Middle frontal gyrus (tissue), 1 donor: Measurements from ENCODE around the gene LIMS4.
"Not testable (repeated sequence)": the region's sequence is repeated elsewhere in the genome, so short reads cannot be mapped to it uniquely, and the experiment has no call there.

Source experiments
- DNase-seq: peaks from one replicate; pipeline ENCODE4 v3.0.0-alpha.2; 2015; ENCODE audit warnings: low spot score; ENCODE audit errors: extremely low spot score

The LIMS4 gene, protein sequence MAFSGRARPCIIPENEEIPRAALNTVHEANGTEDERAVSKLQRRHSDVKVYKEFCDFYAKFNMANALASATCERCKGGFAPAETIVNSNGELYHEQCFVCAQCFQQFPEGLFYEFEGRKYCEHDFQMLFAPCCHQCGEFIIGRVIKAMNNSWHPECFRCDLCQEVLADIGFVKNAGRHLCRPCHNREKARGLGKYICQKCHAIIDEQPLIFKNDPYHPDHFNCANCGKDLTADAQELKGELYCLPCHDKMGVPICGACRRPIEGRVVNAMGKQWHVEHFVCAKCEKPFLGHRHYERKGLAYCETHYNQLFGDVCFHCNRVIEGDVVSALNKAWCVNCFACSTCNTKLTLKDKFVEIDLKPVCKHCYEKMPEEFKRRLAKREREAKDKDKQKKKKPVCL

DNA sequence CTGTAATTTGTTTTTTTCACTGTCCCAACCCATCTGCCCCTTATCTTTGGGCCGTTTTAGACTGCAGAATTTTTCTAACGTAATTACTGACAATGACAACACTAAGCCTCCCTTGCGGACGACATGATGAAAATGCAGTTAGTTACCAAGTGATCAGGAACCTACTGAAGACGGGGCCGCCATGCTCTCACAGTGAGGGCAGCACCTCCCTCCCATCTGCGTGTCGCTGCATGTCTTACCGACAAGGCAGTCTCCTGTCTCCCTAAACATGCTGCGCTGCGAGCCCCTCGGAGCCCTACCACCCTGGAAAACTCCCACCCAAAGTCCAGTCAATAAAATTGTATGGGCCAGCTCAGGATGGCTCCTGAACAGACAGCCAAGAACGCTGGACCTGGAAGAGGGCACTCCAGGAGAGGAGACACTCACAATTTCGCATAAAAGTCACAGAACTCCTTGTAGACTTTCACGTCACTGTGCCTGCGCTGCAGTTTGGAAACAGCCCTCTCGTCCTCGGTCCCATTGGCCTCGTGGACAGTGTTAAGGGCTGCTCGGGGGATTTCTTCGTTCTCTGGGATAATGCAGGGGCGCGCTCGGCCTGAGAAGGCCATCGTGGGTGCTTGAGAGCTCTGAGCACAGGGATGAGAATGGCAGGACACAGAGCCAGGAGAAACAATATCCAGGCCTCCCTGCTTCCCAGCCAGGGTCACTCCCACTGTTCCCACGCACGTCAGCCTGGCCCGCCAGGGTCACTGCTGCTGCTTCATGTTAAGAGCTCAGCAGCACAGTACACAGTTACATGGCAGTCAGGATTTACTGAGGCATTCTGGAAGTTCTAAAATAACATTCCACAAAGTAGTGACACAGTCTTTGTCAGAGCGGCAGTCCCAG is at the start of gene LIMS4:
Gene LIMS4 (minus strand): TSS at position 646 of the 888 bp plus-strand sequence. CDS start 38 bp downstream, at position 608.
- not testable (repeated sequence) for DNase-seq

DNA sequence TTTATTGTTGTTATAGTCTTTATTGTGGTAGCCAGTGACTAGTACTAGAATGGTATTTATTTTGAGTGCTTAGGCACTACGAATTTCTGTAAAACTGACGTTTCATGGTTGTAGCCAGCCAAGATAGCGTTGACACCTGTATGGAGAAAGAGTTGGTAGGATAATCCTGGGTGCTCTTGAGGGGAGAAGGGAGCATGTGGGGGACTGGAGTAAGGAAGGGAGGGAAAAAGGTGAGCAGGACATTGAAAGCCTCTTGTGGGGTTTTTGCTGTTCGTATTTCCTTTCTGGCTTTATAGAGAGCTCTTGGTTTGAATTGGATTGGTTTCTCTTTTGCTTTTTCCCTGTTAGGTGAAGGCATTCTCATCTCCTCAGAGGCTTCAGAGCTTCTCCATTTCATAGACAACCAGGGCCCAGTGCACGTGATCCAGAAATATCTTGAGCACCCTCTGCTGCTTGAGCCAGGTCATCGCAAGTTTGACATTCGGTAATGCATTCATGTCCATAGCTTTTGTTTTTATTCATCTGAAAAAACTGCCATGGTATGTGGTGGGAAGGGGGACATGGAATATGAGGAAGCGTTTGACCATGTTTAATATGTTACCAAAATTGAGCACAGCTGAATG is 27.2 kb upstream of the LIMS4 start:
- not testable (repeated sequence) for DNase-seq

DNA sequence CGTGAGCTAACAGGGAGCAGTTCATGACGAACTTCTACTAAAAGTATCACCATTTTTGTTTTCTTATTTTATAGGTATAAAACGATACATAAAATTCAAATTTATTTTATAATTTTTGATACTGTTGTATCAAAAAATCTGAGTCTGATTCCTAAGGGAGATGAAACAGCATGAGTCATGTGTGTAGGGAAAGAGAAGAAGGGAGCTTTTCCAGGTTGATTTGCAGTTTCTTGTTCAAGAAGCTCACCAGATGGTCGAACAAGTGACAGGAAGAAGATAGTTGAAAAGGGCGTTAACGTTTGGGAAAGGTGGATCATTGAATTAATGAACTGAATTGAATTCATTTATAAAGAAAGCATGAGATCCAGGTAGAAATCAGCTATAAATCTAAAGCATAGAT is 23.4 kb upstream of the LIMS4 start:
- not testable (repeated sequence) for DNase-seq

DNA sequence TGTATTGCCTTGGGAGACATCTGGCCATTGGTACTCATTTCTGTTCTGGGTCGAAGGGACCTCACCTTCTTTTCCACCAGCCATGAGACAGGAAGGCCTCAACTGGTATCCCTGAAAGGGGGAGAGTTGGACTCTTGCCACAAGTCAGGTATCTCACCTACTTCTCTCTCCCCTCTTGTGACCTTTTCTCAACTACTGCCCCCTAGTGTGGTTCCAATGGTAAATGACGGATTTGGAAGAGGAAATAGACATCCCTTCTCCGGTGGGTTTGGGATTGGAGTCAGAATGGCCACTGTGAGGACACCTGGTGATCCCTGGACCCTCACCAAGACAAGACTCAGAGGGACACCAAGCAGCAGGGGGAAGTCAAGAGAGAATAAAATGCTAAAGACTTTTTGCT is 21.9 kb upstream of the LIMS4 start:
- DNase-seq: not testable (repeated sequence)

DNA sequence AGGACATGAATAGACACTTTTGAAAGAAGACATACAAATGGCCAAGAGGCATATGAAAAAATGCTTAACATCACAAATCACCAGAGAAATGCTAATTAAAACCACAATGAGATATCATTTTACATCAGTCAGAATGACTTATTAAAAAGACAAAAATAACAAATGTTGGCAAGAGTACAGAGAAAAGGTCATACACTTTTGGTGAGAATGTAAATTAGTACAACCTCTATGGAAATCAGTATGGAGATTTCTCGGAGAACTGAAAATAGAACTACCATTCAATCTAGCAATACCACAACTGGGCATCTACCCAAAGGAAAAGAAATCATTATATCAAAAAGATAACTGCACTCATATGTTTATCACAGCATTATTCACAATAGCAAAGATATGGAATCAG is 16.4 kb upstream of the LIMS4 start:
- DNase-seq: not testable (repeated sequence)

DNA sequence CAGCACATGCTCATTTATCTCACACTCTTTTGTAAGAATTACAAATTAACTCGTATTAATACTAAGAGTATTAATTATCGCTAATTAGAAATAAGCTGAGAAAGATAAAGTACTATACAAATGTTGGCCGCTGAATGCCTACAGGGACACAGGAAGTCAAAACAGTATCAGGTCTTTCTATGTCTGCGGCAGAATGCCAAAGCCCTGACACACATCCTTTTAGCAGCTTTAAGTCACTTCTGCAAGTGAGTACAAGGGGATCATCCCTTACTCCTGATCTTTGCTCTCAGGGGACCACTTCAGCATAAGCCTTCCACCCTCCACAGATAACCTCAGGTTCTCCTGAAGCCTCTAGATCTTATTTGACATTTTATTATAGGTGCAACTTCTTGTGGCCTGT is 10.1 kb upstream of the LIMS4 start:
- not testable (repeated sequence) for DNase-seq

DNA sequence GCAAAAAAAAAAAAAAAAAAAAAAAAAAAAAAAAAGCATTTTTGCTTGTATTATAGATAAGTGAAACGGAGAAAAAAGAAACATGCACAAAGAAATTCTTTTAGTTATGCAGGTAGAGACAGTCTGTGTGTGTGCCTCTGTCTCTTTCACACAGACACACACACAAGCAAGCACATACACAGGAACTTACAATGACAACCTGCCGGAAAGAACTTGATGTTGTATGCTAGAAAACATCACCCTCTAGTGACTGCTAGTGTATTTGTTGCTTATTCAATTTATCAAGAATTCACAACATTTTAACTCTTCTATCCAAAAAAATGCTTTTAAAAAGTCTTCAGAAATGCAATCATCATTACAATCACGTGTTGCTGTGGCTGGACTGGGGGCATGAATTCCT is 8.6 kb upstream of the LIMS4 start:
- DNase-seq: not testable (repeated sequence)

DNA sequence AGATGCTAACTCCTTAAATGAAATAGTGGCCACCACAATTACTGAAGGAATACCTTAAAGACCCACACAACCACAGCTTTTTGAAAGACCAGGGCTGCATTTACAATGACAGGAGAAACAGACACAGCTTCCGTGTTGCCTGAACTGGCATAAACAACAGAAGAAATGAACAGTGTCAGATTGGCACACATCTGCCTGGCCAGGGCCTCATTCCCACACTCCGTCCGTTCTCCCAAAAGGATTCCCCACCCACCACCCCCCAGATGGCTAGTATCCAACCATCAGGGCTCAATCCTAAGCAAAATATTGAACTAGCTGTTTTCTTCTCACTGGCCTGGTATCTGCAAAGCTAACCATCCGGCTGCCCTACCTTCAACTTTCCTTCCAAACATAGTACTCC is 7.5 kb upstream of the LIMS4 start:
- DNase-seq: not testable (repeated sequence)

DNA sequence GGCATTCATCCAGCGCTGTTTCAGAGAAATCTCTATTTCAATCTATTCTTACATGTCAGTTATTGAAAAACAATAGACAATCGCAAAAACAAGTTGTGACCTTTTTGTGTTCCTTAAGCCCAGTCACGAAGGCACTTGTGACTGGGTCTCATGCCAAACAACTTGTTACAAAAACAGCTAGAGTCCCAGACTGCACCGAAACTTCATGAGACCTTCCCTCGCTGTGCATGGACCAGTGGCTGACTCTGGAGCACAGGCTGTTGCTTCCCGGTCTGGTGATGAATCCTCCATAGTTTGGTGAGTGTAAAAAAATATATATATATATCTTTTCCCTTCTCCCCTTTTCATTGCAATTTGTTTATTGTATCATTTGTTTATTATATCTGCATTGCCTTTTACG is 4.8 kb upstream of the LIMS4 start:
- not testable (repeated sequence) for DNase-seq

DNA sequence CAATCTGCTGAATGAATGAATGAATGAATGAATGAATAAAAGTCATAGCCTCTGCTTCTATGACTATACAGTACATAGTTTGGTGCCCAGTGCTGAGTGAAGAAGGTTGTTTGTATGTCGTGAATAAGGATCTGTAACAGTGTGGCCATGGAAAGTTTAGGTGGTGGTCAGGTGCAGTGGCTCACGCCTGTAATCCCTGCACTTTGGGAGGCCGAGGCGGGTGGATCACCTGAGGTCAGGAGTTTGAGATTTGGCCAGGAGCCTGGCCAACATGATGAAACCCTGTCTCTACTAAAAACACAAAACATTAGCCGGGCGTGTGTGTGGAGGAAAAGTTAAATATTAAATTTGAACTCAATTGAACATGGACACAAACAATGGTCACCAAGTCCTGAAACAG is 4.3 kb upstream of the LIMS4 start:
- not testable (repeated sequence) for DNase-seq

DNA sequence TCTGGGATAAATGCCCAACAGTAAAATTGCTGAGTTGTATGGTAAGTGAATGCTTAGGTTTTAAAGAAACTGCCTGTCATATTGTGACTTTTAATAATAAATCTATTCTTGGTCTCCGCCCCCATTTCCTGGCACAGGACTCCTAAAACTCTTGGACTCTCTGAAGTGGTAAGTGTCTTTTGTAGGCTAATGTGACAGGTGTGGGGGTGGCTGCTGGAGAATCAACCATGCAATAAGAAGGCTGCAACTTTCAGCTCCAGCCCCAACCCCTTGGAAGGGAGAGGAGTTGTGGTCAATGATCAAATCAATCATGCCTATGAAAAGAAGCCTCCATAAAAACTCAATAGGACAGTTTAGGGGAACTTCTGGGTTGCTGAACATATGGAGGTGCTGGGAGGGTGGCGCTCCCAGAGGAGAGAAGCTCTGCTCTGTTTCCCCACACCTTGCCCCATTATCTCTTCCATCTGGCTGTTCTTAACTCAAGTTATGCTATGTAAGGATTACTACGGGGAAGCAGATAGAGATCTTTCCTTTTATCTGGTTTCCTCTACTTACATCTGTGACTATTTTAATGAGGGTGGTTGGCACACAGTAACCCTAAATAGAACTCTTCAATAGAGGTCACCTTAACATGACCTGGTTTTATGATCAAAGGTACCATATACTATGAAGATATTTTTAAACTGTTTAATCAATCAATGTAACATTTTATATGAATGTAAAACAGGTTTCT is 3.2 kb upstream of the LIMS4 start:
- not testable (repeated sequence) for DNase-seq

DNA sequence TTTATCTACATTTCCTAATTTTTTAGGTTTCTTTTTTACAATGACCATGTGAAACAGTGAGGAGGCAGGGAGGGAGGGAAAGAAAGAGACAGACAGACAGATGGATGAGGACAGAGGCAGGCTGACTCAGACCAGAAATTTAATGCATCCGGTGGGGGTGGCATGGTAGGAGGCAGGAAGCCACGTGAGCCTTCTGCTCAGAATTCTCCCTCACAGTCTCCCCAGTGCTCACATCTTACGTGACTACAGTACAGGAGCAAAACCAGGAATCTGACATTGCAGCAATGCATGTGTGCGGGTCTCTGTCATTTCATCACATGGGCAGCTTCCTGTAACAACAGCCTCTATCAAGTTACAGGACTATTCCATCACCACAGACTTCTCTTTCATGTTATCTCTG is 2.3 kb upstream of the LIMS4 start:
- DNase-seq: not testable (repeated sequence)

DNA sequence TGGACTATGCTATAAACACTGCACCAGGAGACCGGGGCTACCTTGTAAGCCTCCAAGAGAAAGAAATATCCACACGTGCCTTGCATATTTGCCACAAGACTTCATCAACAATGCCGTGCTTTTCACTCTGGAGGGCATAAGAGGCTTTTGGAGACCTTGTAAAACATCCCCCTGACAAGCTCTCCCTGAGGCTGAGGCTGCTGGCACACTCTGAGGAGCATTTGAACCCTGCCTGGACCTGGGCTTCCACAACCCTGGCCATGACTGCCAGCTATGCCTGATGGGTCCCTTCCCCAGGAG is 393 bp upstream of the LIMS4 start:
- DNase-seq: not testable (repeated sequence)

DNA sequence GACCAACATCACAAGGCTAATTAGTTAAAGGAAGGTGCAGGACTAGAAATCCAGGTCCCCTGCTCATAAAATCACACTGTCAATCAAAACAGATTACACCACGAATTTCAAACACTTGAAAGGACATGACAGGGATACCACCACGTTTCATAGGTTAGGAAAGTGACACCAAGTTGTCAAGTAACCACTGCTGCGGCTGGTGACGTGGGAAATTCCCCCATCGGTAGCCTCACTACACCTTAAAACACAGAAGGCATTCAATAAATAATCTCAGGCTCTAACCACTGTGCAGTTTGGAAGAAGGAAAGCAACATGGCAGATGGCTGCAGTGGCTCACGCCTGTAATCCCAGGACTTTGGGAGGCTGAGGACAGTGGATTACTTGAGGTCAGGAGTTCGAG is 3.7 kb downstream of the LIMS4 start:
- not testable (repeated sequence) for DNase-seq

DNA sequence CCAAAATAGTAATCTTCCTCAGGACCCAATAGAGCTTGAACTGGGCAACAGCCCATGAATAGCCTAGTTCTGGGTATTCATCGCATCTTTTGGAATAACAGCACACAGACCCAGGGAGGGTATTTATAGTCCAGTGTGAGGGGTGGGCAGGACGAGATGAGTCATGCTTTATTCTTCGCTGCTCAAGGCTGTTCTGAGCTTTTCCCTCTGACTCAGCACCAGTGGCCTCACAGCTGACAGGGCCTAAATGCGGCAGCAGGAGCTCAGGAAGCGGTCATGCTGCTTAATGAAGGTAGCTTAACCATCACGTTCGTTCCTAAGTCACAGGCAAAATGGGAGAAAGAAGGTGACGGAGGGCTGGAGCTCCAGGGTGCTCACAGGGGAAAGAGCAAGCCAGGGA is 7.3 kb downstream of the LIMS4 start:
- not testable (repeated sequence) for DNase-seq

DNA sequence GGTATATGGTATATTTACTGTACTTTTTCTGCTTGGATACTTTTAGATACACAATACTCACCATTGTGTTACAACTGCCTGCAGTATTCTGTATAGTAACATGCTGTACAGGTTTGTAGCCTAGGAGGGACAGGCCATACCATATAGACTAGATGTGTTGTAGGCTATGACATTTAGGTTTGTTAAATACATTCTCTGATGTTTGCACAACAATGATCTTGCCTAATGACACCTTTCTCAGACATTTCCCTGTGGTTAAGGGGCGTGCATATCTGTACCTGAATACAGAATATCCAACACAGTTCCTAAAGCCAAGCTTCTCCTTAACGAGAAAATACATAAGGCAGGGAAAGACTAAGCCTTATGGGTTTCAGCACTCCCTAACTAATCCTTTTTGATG is 10.2 kb downstream of the LIMS4 start:
- DNase-seq: not testable (repeated sequence)

DNA sequence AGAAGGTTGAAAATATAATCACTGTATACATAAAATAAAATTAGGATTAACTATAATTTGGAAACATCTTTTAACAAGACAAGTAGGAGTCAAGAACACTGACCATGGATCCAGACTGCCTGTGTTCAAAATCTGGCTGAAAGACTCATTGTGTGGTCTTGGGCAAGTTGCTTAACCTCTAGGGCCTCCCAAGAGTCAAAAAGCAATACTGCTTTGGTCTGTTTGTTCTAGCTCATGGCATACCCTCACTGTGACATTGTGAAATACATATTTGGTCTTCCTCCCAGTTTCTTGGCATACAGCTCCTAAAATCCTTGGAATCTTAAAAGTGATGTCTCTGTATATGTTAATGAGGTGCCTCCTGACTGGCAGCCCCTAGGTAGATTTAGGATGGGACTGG is 12.3 kb downstream of the LIMS4 start:
- not testable (repeated sequence) for DNase-seq

DNA sequence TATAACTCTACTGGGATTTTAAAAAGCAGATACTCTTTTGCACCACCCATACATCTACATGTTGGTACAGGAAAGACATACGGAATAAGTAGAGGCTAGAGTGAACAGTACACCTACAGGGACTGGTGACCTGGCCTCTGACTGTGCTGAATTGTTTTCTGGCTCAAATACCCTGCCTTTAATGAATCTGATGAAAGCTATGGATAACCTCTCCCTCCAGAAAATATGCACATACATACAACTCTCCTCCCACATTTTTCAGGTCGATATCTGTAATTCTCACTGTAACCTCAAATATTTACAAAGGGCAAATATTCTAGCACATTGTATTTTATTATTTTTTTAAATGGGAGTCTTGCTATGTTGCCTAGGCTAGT is 15.4 kb downstream of the LIMS4 start:
- not testable (repeated sequence) for DNase-seq

DNA sequence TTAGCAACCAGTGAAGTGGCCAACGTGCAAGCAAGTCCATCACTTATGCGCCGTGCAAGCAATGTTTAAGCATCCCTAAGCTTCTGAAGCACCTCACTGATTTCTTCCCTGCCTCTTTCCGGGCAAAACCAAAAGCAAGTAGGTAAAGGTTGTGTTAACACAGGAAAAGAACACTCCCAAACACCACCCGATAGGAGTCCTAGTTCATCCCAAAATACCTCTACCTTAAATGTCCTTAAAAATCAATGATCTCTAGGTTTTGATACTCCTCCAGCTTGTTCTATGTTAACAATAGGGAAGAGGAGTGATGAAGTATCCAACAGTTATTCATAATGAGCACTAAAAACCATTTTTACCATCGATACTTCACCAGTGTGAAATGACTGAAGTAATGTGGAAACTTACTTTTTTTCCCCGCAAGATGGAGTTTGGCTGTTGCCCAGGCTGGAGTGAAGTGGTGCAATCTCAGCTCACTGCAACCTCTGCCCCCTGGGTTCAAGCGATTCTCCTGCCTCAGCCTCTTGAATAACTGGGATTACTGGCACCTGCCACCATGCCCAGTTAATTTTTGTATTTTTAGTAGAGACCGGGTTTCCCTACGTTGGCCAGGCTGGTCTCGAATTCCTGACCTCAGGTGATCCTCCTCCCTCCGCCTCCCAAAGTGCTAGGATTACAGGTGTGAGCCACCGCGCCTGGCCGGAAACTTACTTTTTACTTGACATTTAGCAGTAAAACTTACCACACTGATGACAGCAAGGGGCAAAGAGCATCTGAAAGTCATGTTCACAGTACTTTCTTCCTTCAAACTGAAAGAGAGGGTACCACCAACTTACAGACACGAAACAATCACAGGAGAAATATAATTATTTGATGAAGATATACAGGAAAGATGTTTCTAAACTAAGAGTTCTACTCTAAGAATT is 16.1 kb downstream of the LIMS4 start:
- DNase-seq: not testable (repeated sequence)

DNA sequence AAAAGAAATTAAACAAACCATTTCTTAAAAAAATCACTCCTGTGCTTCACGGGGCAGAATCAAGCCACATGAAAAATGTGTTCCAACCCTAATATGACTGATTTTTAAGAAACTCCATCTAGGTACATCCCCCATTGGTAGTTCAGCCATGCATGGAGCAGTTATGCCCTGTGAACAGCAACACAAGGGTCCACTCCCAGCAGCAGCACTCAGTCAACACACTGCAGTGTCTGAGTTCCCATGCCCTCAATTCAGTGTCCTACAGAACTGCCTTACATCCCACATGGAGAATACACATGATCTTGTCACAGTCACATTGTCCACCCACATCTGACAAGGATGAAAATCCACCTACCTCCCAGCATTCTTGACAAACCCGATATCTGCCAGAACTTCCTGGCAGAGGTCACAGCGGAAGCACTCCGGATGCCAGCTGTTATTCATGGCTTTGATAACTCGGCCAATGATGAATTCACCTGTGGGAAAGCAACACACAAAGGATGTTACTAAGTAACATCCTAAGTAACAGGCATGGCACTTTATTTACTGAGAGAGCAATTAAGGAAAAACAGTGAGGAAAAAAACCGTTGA is 17.4 kb downstream of the LIMS4 start:
- DNase-seq: not testable (repeated sequence)
